ENCODE results near the gene ALKBH7. TPM values are rescaled to one million over a fixed set of nuclear protein-coding genes. Genes with fewer than 3 reads are reported as not detected.

The ALKBH7 gene
- total RNA-seq, 2 experiments from 2014 or later = 39.5 to 42.4 TPM

DNA sequence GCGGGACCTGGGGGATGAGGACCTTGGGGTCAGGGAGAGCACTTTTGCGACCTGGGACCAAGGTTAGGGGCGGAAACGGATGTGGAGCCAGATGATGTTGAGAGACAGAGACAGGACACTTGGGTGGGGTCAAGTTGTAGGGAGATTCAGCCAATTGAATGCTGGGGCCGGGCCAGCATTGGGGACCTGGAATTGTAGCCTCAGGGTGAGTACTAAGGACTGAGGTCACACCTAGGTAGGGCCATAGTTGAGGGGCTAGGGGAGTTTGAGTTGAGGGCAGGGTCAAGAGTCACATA is 1.2 kb downstream of the ALKBH7 start:
- Mint-ChIP-seq H3K27ac (peak overlapping the region; percentile 61), H3K36me3 (ENCODE audit: low read depth) (peaks cover 4% of the 10 kb centered on the region), H3K4me3 (peak overlapping the region; percentile 89), H3K27me3 (ENCODE audit: low read depth) (no peaks in the 10 kb centered on the region), H3K4me1 (ENCODE audit: low read depth) (peaks cover 18% of the 10 kb centered on the region), H3K9me3 (no peaks in the 10 kb centered on the region)
- DNase-seq = no peak
- intact Hi-C loops (cut with micrococcal nuclease) = loop anchor here (1.0 to 5.0 kb wide), 7 partner anchors 12 to 469 kb away; partner anchors contain the start of genes CLPP, GTF2F1, TUBB4A and VMAC
- CTCF ChIA-PET = interaction anchor here (1.4 kb wide), 1 partner anchor 248 kb away, joined by 3 read pairs; no protein-coding TSS in a partner anchor

DNA sequence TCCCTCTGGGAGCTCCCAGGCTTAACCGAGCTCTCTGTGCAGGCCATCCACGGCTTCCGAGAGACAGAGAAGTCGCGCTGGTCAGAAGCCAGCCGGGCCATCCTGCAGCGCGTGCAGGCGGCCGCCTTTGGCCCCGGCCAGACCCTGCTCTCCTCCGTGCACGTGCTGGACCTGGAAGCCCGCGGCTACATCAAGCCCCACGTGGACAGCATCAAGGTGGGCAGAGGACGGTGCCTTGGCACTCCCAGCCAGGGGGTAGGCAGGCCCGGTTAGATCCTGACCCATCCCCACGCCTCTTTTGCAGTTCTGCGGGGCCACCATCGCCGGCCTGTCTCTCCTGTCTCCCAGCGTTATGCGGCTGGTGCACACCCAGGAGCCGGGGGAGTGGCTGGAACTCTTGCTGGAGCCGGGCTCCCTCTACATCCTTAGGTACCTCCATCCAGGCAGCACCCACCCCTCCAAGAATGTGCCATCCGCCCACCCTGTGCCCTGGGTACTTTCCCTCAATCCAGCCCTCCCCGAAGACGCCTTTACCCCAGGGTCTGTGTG is 1.6 kb downstream of the ALKBH7 start:
- H3K27me3 Mint-ChIP-seq (ENCODE audit: low read depth) = no peaks in the 10 kb centered on the region
- H3K27ac Mint-ChIP-seq = no peak overlapping the region
- peaks cover 18% of the 10 kb centered on the region for H3K4me1 Mint-ChIP-seq (ENCODE audit: low read depth)
- CTCF ChIA-PET = interaction anchor here (1.4 kb wide), 1 partner anchor 248 kb away, joined by 3 read pairs; no protein-coding TSS in a partner anchor
- no peaks in the 10 kb centered on the region for H3K9me3 Mint-ChIP-seq
- H3K36me3 Mint-ChIP-seq (ENCODE audit: low read depth) = peaks cover 4% of the 10 kb centered on the region
- no peak overlapping the region for H3K4me3 Mint-ChIP-seq
- no peak for DNase-seq
- intact Hi-C loops (cut with micrococcal nuclease) = loop anchor here (5.0 kb wide), 2 partner anchors 92 to 128 kb away; partner anchors contain the start of gene TUBB4A

DNA sequence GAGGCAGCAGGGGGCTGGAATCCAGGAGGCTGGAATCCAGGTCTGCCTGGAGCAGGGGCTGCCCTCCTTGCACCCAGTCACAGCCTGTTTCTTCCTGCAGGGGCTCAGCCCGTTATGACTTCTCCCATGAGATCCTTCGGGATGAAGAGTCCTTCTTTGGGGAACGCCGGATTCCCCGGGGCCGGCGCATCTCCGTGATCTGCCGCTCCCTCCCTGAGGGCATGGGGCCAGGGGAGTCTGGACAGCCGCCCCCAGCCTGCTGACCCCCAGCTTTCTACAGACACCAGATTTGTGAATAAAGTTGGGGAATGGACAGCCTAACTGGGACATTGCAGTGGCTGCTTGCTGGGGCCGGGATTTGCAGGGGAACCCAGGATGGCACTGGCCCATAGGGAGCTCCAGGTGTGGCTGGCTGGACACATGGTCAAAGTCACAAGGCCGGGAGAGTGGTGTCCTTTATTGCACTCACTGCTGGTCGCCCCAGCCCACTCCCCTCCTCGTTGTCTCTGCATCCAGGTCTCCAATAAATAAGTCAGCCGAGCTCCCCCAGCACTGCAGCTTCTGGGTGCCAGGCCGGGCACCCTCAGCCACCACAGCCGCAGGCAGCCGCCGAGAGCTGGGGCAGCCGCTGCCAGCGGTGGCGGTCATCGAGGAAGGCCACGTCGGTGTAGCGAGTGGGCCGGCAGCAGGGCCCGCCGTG is 2.3 kb downstream of the ALKBH7 start:
- intact Hi-C loops (cut with micrococcal nuclease) = loop anchor here (5.0 kb wide), 2 partner anchors 93 to 127 kb away; partner anchors contain the start of gene TUBB4A

DNA sequence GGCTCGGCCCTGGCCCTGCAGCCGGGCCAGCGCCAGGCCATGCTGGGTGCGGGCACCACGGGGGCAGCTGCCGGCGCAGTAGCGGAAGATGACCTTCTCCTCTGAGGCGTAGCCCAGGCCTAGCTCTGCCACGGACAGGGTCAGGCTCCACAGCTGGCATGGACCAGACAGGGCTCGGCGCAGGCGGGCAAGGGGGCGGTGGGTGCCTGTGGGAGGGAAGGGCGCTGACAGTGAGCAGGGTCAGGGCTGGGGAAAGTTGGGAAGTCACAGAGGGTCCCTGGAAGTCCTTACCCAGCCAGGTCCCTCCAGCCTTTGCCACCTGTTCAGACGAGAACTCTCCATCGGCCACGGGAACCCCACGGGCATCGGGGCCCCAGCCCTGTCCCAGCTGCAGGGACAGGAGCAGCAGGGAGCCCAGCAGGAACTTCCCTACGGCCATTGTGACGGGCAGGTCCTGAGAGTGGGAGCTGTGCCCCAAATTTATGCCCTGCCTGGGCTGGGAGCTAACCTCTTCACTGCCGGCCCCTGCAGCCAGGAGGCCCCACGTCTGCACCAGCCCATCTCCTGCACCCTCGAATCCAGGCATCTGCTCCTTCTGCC is 2.9 kb downstream of the ALKBH7 start, which contains the start of gene PSPN:
PSPN (minus strand) TSS at position 523 of the 600 bp plus-strand sequence; CDS start at position 439, 84 bp downstream.
- intact Hi-C loops (cut with micrococcal nuclease) = no loop called here
- no peaks in the 10 kb centered on the region for H3K9me3 Mint-ChIP-seq
- no peak for DNase-seq
- no peaks in the 10 kb centered on the region for H3K27me3 Mint-ChIP-seq (ENCODE audit: low read depth)
- no peak within 1 kb of the TSS for H3K27ac Mint-ChIP-seq
- no peak within 1 kb of the TSS for H3K4me3 Mint-ChIP-seq
- CTCF ChIA-PET = interaction anchor here (0.5 kb wide), 1 partner anchor 204 kb away, joined by 5 read pairs; no protein-coding TSS in a partner anchor
- peaks cover 15% of the 10 kb centered on the region for H3K4me1 Mint-ChIP-seq (ENCODE audit: low read depth)
- H3K36me3 Mint-ChIP-seq (ENCODE audit: low read depth) = peaks cover 8% of the 10 kb centered on the region

More for the DNA sequence above, 2.3 kb downstream of the ALKBH7 start:
- no peak overlapping the region for H3K27ac Mint-ChIP-seq
- peaks cover 5% of the 10 kb centered on the region for H3K36me3 Mint-ChIP-seq (ENCODE audit: low read depth)
- no peaks in the 10 kb centered on the region for H3K27me3 Mint-ChIP-seq (ENCODE audit: low read depth)
- no peak for DNase-seq
- H3K9me3 Mint-ChIP-seq = no peaks in the 10 kb centered on the region
- H3K4me3 Mint-ChIP-seq = no peak overlapping the region
- CTCF ChIA-PET = interaction anchor here (0.5 kb wide), 1 partner anchor 205 kb away, joined by 5 read pairs; no protein-coding TSS in a partner anchor
- peaks cover 16% of the 10 kb centered on the region for H3K4me1 Mint-ChIP-seq (ENCODE audit: low read depth)

DNA sequence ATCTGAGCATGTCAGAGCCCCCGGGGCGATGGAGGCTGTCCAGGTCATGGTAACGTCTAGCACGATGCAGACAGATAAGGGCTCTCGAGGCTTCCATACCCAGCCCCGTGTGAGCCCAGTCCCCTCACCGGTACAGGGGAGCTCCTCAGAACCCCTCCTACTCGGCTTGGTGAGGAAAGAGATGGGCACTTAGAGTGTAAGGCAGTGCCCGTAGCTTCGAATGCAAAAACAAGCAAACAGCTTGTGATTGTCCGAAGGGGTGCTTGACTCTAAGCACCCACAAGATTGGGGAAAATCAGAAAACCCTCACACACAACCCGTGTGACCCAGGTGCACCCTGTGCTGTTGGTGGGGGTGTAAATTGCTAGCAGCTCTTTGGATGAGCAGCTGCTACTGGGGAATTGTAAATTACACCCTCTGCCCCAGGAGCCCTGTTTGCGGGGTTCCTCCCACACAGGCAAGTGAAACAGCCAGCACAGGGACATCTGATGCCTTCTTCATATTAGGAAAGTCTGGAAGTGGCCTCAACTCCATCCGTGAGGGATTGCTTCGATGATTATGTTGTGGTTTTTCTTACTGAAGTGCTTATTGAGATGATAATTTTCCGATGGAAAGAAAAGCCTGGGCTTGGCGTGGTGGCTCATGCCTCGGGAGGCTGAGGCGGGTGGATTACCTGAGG is 4.1 kb downstream of the ALKBH7 start:
- Mint-ChIP-seq H3K27me3 (ENCODE audit: low read depth) (no peaks in the 10 kb centered on the region), H3K27ac (no peak overlapping the region), H3K4me3 (no peak overlapping the region), H3K4me1 (ENCODE audit: low read depth) (peaks cover 14% of the 10 kb centered on the region), H3K9me3 (no peaks in the 10 kb centered on the region), H3K36me3 (ENCODE audit: low read depth) (peaks cover 15% of the 10 kb centered on the region)
- CTCF ChIA-PET = no interaction called here
- intact Hi-C loops (cut with micrococcal nuclease) = no loop called here
- DNase-seq = no peak

DNA sequence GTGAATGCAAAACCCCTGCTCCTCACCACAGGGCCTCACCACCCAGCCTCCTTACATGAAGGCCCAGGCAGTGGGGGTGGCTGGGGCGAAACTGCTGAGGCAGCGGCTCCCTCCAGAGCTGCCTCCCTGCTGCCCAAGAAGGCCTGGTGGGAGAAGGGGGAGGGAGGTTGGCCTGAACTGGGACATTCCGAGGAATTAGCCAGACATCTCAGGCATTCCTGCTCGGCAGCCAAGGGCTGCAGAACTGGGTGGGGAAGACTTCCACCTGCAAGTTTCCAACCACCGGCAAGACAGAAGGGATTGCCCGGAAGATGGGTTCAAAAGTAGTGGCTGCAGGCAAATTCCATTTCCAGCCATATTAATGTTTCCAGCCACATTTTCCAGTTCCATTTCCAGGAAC is 5.4 kb downstream of the ALKBH7 start:
- no peaks in the 10 kb centered on the region for H3K9me3 Mint-ChIP-seq
- H3K36me3 Mint-ChIP-seq (ENCODE audit: low read depth) = peaks cover 21% of the 10 kb centered on the region
- H3K27me3 Mint-ChIP-seq (ENCODE audit: low read depth) = no peaks in the 10 kb centered on the region
- CTCF ChIA-PET = no interaction called here
- H3K27ac Mint-ChIP-seq = no peak overlapping the region
- H3K4me3 Mint-ChIP-seq = no peak overlapping the region
- intact Hi-C loops (cut with micrococcal nuclease) = no loop called here
- no peak for DNase-seq
- H3K4me1 Mint-ChIP-seq (ENCODE audit: low read depth) = peaks cover 8% of the 10 kb centered on the region

DNA sequence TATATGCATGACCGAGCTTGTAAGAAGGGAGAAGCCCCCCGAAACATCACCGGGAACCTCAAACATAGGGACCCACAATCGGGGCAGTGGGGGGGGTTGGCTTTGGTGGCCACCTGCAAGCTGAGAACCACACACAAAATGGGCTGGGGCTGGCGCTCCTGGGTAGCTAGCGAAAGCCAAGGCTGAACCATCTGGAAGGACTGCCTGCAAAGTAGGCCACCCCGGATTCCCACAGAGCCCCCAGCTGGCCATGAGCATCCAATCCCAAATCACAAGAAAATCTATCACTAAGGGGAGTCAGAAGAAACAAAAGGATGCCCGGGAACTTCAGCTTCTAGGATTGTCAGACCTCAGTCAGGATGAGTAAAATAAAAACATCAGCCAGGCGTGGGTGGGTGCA is 5.9 kb downstream of the ALKBH7 start:
- H3K9me3 Mint-ChIP-seq = no peaks in the 10 kb centered on the region
- no peak for DNase-seq
- no peaks in the 10 kb centered on the region for H3K27me3 Mint-ChIP-seq (ENCODE audit: low read depth)
- peaks cover 25% of the 10 kb centered on the region for H3K36me3 Mint-ChIP-seq (ENCODE audit: low read depth)
- peaks cover 6% of the 10 kb centered on the region for H3K4me1 Mint-ChIP-seq (ENCODE audit: low read depth)
- H3K27ac Mint-ChIP-seq = no peak overlapping the region
- intact Hi-C loops (cut with micrococcal nuclease) = no loop called here
- CTCF ChIA-PET = no interaction called here
- H3K4me3 Mint-ChIP-seq = no peak overlapping the region

DNA sequence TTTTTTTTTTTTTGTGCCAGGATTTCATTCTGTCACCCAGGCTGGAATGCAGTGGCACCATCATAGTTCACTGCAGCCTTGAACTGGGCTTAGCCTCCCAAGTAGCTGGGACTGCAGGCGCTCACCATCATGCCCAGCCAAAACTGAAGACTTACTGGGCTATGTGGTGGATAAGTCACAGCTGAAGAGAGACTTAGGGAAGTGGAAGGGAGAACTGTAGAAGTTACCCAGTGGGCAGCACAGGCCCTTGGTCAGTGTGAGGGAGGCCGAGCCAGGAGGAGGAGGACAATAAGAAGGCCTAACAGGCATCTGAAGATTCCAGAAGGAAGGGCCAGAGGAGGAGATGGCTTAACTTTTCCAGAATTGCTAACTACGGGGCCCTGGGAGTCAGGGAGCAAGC is 7.2 kb downstream of the ALKBH7 start:
- intact Hi-C loops (cut with micrococcal nuclease) = no loop called here
- Mint-ChIP-seq H3K27me3 (ENCODE audit: low read depth) (no peaks in the 10 kb centered on the region), H3K27ac (no peak overlapping the region), H3K9me3 (no peaks in the 10 kb centered on the region), H3K4me1 (ENCODE audit: low read depth) (no peaks in the 10 kb centered on the region), H3K4me3 (no peak overlapping the region), H3K36me3 (ENCODE audit: low read depth) (peaks cover 26% of the 10 kb centered on the region)
- no peak for DNase-seq
- CTCF ChIA-PET = no interaction called here

DNA sequence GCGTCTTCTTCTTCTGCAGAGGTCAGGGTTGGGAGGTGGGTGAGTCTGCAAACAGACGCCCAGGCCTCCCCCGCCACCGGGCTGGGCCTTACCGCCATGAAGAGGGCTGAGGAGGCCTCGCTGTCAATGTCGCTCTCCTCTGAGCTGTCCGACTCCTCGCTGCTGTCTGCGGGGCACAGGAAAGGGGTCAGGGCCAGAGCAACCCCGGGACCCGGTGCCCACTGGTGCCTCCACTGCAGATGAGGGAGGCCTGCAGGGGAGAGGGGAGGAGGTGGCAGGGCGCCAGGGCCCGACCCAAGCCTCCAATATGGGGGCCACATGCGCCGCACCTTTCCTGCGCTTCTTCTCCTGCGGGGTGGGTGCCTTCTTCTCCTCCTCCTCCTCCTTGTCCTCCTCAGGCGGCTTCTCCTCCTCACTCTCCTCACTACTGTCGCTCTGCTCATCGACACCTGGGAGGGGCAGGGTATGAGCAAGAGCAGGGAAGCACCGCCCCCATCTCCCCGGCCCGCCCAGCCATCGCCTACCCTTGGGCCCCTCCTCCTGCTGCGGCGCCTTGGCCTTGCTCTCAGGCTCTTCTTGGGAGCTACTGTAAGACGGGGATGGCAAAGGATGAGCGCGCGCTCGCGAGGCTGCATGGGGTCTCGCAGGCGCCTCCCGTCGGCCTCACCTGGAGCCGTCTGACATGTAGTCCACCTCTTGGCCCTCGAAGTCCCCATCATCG is 8.6 kb downstream of the ALKBH7 start:
- DNase-seq = no peak
- Mint-ChIP-seq H3K4me3 (no peak overlapping the region), H3K4me1 (ENCODE audit: low read depth) (no peaks in the 10 kb centered on the region), H3K27me3 (ENCODE audit: low read depth) (no peaks in the 10 kb centered on the region), H3K36me3 (ENCODE audit: low read depth) (peaks cover 32% of the 10 kb centered on the region), H3K27ac (no peak overlapping the region), H3K9me3 (no peaks in the 10 kb centered on the region)
- CTCF ChIA-PET = no interaction called here
- intact Hi-C loops (cut with micrococcal nuclease) = no loop called here

DNA sequence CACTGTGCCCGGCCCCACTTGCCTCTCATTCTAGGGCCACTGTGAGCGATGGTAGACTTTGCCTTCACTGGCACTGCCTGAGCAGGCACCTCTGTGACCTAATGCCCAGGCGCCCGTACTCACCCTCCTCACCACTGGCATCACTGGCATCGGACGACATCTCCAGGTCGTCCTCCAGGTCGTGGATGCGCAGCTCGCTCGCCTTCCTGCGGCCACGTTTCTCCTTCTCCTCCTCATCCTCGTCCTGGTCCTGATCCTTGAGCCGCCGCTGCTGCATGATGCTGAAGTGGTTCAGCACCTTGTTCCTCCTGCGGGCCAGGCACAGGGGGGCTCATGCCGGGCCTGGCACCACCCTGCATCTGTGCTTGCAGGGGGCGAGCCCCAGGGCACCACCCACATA is 10.6 kb downstream of the ALKBH7 start:
- no peaks in the 10 kb centered on the region for H3K4me1 Mint-ChIP-seq (ENCODE audit: low read depth)
- DNase-seq = no peak
- peaks cover 41% of the 10 kb centered on the region for H3K36me3 Mint-ChIP-seq (ENCODE audit: low read depth)
- CTCF ChIA-PET = no interaction called here
- intact Hi-C loops (cut with micrococcal nuclease) = no loop called here
- H3K27me3 Mint-ChIP-seq (ENCODE audit: low read depth) = no peaks in the 10 kb centered on the region
- no peaks in the 10 kb centered on the region for H3K9me3 Mint-ChIP-seq
- H3K27ac Mint-ChIP-seq = no peak overlapping the region
- H3K4me3 Mint-ChIP-seq = no peak overlapping the region

DNA sequence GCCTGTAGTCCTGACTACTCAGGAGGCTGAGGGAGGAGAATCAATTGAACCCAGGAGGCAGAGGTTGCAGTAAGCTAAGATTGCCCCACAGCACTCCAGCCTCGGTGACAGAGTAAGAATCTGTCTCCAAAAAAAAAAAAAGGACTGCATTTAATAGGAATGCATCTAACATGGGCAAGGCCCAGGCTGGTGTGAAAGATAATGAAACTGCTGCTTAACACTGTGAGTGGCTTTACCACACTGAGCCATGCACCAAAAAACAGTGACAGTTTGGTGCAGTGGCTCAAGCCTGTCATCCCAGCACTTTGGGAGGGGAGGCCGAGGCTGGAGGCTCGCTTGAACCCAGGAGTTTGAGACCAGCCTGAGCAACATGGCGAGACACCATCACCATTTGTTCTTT is 11.8 kb downstream of the ALKBH7 start:
- Mint-ChIP-seq H3K4me3 (no peak overlapping the region), H3K27ac (no peak overlapping the region), H3K4me1 (ENCODE audit: low read depth) (no peaks in the 10 kb centered on the region), H3K9me3 (no peaks in the 10 kb centered on the region), H3K27me3 (ENCODE audit: low read depth) (no peaks in the 10 kb centered on the region), H3K36me3 (ENCODE audit: low read depth) (peaks cover 47% of the 10 kb centered on the region)
- CTCF ChIA-PET = no interaction called here
- no peak for DNase-seq
- intact Hi-C loops (cut with micrococcal nuclease) = no loop called here

DNA sequence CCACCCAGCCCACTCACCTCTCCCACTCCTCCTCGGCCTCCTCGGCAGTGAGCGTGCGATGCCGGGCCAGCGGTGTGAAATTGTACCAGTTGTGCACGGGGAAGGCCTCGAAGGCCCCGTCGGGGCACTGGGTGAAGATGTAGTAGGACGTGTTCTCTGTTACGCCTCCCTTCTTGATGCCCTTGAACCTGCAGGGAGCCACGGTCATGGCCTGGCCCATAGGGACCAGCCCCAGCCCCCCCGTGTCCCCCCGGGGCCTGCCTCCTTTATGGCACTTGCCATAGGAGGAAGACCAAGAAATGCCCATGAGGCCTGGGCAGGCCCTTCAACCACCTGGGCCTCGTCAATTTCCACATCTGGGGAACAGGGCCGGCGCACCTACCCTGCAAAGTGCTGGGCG is 14.8 kb downstream of the ALKBH7 start:
- intact Hi-C loops (cut with micrococcal nuclease) = no loop called here
- Mint-ChIP-seq H3K27ac (no peak overlapping the region), H3K9me3 (no peaks in the 10 kb centered on the region), H3K27me3 (ENCODE audit: low read depth) (no peaks in the 10 kb centered on the region), H3K4me3 (no peak overlapping the region), H3K4me1 (ENCODE audit: low read depth) (peaks cover 12% of the 10 kb centered on the region), H3K36me3 (ENCODE audit: low read depth) (peaks cover 42% of the 10 kb centered on the region)
- CTCF ChIA-PET = no interaction called here
- DNase-seq = no peak

Measured in activated naive CD4-positive, alpha-beta T cell treated with anti-CD3 and anti-CD28 coated beads for 36 hours (primary cell).